ENCODE measurements around the gene PLSCR4. TPM values are rescaled to one million over a fixed set of nuclear protein-coding genes. Genes with fewer than 3 reads are reported as not detected.
A peak's percentile ranks its signal among the peaks of the same experiment; 100 is the strongest.

Gene PLSCR4
- total RNA-seq, 2 donors from 2014 or later = not detected

DNA sequence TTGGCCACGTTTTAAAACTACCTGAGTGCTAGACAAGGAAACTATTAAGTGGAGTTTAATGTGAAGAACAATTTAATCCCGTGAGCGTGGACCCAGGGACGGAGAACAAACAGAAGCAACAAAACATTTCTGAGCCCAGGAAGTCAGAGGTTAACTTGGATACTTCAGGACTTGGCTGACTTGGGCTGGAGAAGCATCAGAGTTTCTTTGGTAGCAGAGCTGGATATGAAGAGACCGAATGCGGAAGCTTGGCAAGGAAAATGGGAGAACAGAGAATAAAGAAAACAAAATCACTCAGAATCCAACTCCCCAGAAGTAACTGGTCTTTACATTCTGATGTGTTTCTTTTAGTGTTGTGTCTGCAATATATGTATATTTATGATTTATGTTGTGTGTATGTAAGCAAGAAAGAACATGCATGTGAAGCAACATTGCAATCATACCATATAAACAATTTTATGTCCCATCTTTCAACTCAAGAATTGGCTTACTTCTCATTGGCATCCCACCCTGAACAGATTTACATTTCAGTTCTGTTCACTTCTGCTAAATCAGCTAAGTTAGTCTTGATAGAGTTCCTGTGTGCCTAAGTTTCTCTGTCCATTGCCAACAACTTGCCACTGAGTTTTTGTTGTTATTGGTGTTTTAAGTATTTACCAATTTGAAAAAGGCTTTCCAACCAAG, 72.8 kb downstream of the PLSCR4 start:
- DNase-seq (ENCODE audit: low spot score in 2 of 2) = no peak
- ATAC-seq = no peak
- Mint-ChIP-seq H3K9me3 (peaks cover 0 to under 1% of the 10 kb centered on the region in 2 donors), H3K27ac (no peak overlapping the region), H3K36me3 (no peaks in the 10 kb centered on the region)

DNA sequence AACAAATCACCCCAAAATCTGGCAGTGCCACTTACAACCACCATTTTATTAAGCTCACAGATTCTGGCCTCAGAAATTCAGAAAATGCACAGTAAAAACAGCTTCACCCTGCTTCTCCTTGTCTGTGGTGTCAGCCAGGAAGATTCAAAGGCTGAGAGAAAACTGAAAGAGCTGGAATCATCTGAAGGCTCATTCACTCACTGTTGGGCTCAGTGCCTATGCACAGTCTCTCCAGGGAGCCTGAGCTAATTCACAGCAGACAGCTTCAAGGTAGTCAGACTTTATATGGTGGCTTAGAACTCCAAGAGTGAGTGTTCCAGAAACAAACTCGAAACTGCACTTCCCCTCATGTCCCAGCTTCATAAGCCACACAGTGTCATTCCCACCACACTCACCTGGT, 73.4 kb downstream of the PLSCR4 start:
- Mint-ChIP-seq H3K27ac (no peak overlapping the region), H3K9me3 (peaks cover 0 to 3% of the 10 kb centered on the region in 2 donors), H3K36me3 (no peaks in the 10 kb centered on the region)
- ATAC-seq (no peak), DNase-seq (ENCODE audit: low spot score in 2 of 2) (no peak)

DNA sequence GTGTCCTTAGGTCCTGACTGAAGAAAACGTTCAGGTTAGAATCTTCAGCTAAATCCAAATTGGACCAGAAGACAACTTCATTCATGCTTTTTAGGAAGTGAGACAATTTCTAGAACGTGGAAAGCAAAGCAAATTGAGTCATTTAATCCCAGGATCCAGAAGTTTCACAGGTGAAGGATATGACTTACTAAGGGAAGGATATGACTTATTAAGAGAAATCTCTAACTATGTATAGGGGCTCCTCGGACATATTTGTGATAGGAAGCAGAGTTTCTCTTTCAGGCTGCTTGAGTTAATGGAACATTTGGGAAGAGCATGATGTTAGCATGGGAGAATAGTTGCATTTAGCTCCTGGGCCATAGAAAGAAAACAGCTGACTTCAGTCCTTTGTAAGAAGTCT, 73.8 kb downstream of the PLSCR4 start:
- no peak overlapping the region for H3K27ac Mint-ChIP-seq
- ATAC-seq (no peak), DNase-seq (ENCODE audit: low spot score in 2 of 2) (no peak)
- no peaks in the 10 kb centered on the region for H3K36me3 Mint-ChIP-seq
- H3K9me3 Mint-ChIP-seq = peaks cover 0 to 3% of the 10 kb centered on the region in 2 donors

- Mint-ChIP-seq H3K27ac (no peak overlapping the region), H3K36me3 (no peaks in the 10 kb centered on the region), H3K9me3 (peaks cover 0 to 3% of the 10 kb centered on the region in 2 donors)
- ATAC-seq (no peak), DNase-seq (ENCODE audit: low spot score in 2 of 2) (no peak)
Observed at GRCh38 chr3:146172586-146172985, 78.3 kb downstream of the PLSCR4 start.

GRCh38 chr3:146170591-146170990, 80.3 kb downstream of the PLSCR4 start:
- DNase-seq (ENCODE audit: low spot score in 2 of 2) = no peak
- Mint-ChIP-seq H3K27ac (no peak overlapping the region), H3K9me3 (peaks cover 0 to 3% of the 10 kb centered on the region in 2 donors), H3K36me3 (no peaks in the 10 kb centered on the region)
- ATAC-seq = no peak

DNA sequence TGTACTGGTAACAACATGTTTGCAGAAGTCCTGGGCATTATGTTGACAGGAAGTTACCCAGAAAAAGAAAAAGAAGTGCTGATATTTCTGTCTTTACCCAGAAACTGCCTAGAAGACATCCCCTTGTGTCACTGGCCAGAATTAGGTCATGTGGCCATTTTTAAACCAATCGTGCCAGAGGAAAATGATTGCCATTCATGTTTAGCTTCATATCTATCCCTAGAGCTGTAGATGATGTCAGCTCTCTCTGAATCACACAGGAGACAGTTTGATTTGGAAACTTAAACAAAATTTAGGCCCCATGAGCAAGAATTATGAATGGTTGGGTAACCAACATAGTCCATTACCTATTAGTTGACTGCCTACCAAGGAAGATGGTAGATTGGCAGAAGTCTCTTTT, 81.0 kb downstream of the PLSCR4 start:
- Mint-ChIP-seq H3K36me3 (no peaks in the 10 kb centered on the region), H3K9me3 (peaks cover 0 to 3% of the 10 kb centered on the region in 2 donors), H3K27ac (no peak overlapping the region)
- DNase-seq (ENCODE audit: low spot score in 2 of 2) (no peak), ATAC-seq (no peak)

DNA sequence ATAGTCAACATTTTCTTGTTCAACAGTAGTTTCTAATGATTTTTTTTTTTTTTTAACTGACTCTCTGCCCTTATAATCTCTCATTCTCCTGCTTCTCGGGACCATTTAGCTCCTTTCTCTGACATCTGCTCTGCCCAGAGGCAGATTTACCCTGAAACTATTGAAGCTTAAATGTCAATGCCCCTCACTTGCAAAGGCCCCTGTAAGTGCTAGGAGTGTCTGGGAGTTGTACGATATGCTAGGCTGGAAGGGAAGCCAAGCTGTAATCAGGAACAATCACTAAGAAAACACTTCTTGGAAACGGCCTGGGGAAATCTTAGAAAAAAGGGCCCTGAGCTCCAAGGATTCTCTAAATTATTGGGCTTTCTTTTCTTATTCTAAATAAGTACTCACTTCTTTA, 84.1 kb downstream of the PLSCR4 start:
- H3K27ac Mint-ChIP-seq = no peak overlapping the region
- peaks cover 0 to 6% of the 10 kb centered on the region in 2 donors for H3K36me3 Mint-ChIP-seq
- peaks cover 0 to 4% of the 10 kb centered on the region in 2 donors for H3K9me3 Mint-ChIP-seq
- ATAC-seq (no peak), DNase-seq (ENCODE audit: low spot score in 2 of 2) (no peak)

DNA sequence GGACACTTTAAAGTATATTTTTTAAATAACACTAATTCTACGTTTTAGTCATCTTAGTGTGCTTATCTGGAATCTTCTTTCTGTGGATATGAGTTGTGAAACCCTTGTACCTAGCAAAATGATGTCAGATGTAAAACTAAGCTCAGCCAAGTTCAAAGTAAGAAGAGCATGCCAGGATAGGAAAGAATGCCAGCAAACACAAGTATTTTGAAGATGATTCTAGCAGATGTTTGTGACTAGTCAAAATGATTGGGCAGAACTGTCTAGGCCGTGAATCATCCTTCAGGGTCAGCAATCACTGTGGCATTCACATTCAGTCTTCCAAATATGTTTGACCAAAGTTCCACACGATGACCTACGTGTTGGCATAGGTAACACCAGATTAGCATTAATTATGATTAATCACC, 84.5 kb downstream of the PLSCR4 start:
- no peak for DNase-seq (ENCODE audit: low spot score in 2 of 2)
- Mint-ChIP-seq H3K27ac (no peak overlapping the region), H3K9me3 (peaks cover 0 to 4% of the 10 kb centered on the region in 2 donors)

DNA sequence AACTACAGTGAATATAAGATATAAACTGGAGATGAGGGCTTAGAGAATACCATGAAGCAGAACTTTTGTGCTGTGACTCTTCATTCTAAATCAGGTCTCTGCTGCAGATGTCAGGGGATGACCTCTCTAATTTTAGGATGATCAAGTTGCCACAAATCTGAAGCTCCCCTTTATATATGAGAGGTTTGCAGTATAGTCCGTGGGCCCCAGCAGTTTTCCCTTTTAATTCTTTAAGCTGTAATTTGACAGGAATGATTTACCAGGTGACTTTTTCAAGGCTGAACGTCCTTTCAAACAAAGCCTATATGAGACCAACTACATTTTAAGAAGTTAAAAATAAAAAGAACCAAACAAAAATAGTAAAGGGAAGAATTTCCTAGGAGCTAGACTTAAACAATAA, 85.0 kb downstream of the PLSCR4 start:
- ATAC-seq = no peak
- Mint-ChIP-seq H3K27ac (no peak overlapping the region), H3K36me3 (peaks cover 0 to 6% of the 10 kb centered on the region in 2 donors), H3K9me3 (peaks cover 0 to 4% of the 10 kb centered on the region in 2 donors)
- no peak for DNase-seq (ENCODE audit: low spot score in 2 of 2)

More for the DNA sequence above, 84.5 kb downstream of the PLSCR4 start:
- no peak for ATAC-seq
- H3K36me3 Mint-ChIP-seq = peaks cover 0 to 6% of the 10 kb centered on the region in 2 donors

GRCh38 chr3:146164971-146165769, 85.7 kb downstream of the PLSCR4 start:
- Mint-ChIP-seq H3K27ac (no peak overlapping the region), H3K9me3 (peaks cover 0 to 4% of the 10 kb centered on the region in 2 donors), H3K36me3 (peaks cover 0 to 8% of the 10 kb centered on the region in 2 donors)
- ATAC-seq = no peak
- no peak for DNase-seq (ENCODE audit: low spot score in 2 of 2)

DNA sequence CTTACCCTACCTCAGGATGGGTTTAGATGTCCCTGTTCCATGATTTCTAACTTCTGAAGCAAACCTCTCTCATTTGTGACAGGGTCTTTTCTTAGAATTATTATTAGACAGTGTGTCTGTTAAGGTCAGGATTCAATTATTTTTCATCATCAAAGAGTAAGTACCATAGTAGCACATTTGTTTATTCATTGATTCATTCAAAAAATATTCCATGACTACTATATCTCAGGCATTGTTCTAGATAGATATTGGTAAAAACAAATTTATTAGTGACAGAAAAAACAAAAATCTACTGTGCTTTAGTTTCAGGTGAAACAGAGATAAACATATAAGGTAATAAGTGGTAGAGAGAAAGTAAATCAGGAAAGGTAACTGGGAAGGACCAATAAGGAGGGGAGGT, 86.4 kb downstream of the PLSCR4 start:
- Mint-ChIP-seq H3K27ac (no peak overlapping the region), H3K36me3 (peaks cover 0 to 15% of the 10 kb centered on the region in 2 donors), H3K9me3 (peaks cover 0 to 4% of the 10 kb centered on the region in 2 donors)
- DNase-seq (ENCODE audit: low spot score in 2 of 2) (no peak), ATAC-seq (no peak)

GRCh38 chr3:146164071-146164470, 86.8 kb downstream of the PLSCR4 start:
- H3K9me3 Mint-ChIP-seq = peaks cover 0 to 4% of the 10 kb centered on the region in 2 donors
- no peak overlapping the region for H3K27ac Mint-ChIP-seq
- DNase-seq (ENCODE audit: low spot score in 2 of 2) = no peak
- ATAC-seq = no peak
- H3K36me3 Mint-ChIP-seq = peaks cover 0 to 15% of the 10 kb centered on the region in 2 donors

DNA sequence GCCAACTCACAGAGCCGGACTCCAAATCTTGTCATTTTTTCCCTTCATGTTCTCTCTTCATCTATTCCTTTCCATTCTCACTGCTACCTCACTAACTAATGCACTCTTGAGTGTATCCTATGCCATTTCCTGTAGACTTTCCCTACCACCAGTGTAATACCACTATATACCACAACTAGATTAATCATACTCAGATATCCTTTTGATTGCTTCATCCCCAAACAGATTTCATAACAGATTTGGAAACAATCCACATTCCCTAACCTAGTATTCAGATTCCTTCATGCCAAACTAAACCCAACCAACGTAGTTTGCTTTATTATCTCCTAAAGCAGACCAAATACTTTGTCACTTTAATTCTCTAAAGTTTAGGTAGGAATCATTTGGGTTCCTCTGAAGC, 87.3 kb downstream of the PLSCR4 start:
- H3K9me3 Mint-ChIP-seq = peaks cover 0 to 4% of the 10 kb centered on the region in 2 donors
- no peak overlapping the region for H3K27ac Mint-ChIP-seq
- DNase-seq (ENCODE audit: low spot score in 2 of 2) = no peak
- H3K36me3 Mint-ChIP-seq = peaks cover 0 to 15% of the 10 kb centered on the region in 2 donors
- no peak for ATAC-seq

DNA sequence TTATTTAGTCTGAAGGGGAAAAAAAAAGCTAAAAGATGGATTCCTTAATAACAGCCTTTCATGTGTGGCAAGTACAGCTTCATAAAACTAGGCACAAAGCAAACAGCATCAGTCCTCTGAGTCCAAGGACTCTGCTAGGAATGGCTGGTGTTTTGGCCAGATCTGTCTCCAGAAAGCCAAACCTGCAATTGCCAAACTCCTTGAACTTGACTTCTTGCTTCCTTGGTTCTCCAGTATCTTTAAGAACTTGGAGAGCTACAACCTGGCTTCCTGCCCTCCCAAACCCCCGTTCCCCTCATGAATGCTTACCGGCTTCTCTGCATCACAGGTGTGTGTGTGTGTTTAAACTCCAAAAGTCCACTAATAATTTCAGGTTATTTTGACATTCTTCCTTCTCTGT, 88.3 kb downstream of the PLSCR4 start:
- H3K27ac Mint-ChIP-seq = no peak overlapping the region
- H3K36me3 Mint-ChIP-seq = peaks cover 0 to 15% of the 10 kb centered on the region in 2 donors
- peaks cover 0 to 4% of the 10 kb centered on the region in 2 donors for H3K9me3 Mint-ChIP-seq
- DNase-seq (ENCODE audit: low spot score in 2 of 2) (no peak), ATAC-seq (no peak)

GRCh38 chr3:146161663-146162002, 89.3 kb downstream of the PLSCR4 start:
- H3K9me3 Mint-ChIP-seq = peaks cover 0 to 4% of the 10 kb centered on the region in 2 donors
- DNase-seq (ENCODE audit: low spot score in 2 of 2) (no peak), ATAC-seq (no peak)
- no peak overlapping the region for H3K27ac Mint-ChIP-seq
- peaks cover 0 to 15% of the 10 kb centered on the region in 2 donors for H3K36me3 Mint-ChIP-seq

DNA sequence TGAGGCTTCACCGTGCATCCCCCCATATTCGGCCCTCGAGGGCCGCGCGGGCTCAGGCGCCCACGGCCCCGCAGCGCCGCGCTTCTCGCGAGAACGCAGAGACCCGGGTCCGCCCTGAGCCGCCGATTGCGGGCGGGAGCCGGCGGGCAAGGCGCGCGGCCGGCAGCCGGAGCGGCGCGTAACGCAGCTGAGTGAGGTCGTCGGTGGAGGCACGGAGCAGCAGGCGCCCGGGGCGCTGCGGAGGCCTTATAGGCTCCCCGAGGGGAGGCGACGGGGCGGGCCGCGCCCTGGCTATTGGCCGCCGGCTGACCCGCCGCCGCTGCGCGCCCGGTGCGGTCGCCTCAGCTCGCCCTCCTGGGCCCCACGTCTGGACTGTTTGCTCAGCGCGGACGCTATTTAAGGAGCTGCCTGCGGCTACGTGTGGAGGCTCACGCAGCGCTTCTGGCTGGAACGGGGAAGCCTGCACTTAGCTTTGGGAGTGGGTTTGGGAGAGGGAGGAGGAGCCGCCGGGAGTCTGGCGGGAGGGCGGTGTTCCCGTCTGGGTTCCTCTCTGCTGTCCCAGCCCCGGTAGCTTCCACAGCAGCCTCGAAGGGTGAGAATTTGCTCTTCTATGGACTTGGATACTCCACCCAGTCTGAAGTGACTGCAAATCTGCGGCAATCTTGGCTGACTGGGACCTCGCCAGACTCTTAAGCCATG, 89.8 kb downstream of the PLSCR4 start, which contains the start of gene PLOD2:
PLOD2 (minus strand) TSS at position 221 of the 699 bp plus-strand sequence; CDS start at position 26, 195 bp downstream.
- Mint-ChIP-seq H3K27ac (no peak within 1 kb of the TSS), H3K9me3 (peaks cover 0 to 4% of the 10 kb centered on the region in 2 donors), H3K36me3 (peaks cover 0 to 15% of the 10 kb centered on the region in 2 donors)
- DNase-seq (ENCODE audit: low spot score in 2 of 2) = peak in 1 of 2 donors; percentile 39
- peak; percentile 28 to 82 for ATAC-seq

All from activated naive CD4-positive, alpha-beta T cell treated with anti-CD3 and anti-CD28 coated beads, Interleukin-2, amount 50 U/mL, for 72 hours (primary cell).